Measurements from ENCODE around the gene MRPL23.

- TF ChIP-seq, protein P1, sequence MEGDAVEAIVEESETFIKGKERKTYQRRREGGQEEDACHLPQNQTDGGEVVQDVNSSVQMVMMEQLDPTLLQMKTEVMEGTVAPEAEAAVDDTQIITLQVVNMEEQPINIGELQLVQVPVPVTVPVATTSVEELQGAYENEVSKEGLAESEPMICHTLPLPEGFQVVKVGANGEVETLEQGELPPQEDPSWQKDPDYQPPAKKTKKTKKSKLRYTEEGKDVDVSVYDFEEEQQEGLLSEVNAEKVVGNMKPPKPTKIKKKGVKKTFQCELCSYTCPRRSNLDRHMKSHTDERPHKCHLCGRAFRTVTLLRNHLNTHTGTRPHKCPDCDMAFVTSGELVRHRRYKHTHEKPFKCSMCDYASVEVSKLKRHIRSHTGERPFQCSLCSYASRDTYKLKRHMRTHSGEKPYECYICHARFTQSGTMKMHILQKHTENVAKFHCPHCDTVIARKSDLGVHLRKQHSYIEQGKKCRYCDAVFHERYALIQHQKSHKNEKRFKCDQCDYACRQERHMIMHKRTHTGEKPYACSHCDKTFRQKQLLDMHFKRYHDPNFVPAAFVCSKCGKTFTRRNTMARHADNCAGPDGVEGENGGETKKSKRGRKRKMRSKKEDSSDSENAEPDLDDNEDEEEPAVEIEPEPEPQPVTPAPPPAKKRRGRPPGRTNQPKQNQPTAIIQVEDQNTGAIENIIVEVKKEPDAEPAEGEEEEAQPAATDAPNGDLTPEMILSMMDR (IDR thresholded peaks at IDR 0.05): no peak
- TF ChIP-seq POLR2A (IDR thresholded peaks at IDR 0.05): no peak
Measured at GRCh38 chr11:1909524-1909923, 37.6 kb upstream of the MRPL23 start.
